NCI-H1417 treated with DMSO at 0.1 percent for 48 hours (cell line): Measurements from ENCODE around the gene NPFFR1.
"Not testable (repeated sequence)": the region's sequence is repeated elsewhere in the genome, so short reads cannot be mapped to it uniquely, and the experiment has no call there.

Experiments used
- DNase-seq: peaks from one replicate; lab custom pipeline; 2025; lab: John Stamatoyannopoulos, UW

The NPFFR1 gene

DNA sequence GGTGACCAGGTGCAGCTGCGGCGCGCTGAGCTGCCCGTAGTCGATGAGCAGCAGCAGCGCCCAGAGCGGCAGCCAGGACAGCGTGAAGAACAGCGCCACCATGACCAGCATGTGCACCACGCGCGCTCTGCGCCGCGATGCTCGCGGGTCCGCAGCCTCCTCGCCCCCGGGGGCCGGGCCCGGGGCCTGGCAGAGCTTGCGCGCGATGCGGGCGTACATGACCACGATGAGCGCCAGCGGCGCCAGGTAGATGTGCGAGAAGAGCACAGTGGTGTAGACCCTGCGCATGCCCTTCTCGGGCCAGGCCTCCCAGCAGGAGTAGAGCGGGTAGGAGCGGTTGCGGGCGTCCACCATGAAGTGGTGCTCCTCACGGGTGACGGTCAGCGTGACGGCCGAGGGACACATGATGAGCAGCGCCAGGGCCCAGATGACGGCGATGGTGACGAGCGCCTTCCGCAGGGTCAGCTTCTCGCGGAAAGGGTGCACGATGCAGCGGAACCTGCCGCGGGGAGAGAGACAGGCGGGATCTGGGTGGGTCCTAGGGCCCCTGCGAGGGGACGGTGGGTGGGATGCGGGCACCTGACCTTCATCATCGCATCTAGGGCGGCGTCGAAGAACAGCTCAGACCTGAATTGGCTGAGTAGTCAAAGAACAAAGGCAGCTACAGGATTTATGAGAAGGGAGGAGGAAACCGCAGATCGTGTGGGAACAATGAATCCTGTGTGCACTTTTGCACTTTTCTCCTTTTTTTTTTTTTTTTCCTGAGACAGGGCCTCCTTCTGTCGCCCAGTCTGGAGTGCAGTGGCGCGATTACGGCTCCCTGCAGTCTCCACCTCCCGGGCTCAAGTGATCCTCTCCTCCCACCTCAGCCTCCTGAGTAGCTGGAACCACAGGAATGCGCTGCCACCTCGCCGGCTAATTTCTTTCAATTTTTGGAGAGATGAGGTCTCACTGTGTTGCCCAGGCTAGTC is 28.2 kb downstream of the NPFFR1 start:
- DNase-seq = no peak

DNA sequence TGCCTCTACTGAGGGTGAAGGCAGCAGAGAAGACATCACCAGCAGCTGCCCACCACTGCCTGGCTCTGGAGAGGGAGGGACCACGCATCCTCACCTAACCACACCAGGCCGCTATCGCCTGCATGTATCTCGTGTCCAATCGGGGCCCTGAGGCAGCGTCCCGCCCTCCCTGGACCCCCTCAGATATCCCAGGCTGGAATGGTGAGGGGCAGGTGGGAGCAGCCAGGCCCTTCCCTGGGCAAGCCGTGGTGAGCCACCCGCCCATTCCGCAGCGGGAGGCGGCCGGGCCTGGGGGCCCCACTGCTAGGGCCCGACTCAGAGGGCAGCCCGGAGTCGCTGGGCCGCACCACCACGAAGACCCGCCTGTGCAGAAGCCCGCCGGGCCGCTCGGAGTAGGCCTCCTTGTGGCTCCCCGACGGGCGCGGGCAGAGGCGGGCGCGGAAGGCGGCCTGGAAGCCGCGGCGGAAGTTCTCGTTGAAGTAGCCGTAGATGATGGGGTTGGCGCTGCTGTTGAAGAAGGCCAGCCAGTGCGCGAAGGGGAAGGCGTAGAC is 29.0 kb downstream of the NPFFR1 start:
- no peak for DNase-seq

DNA sequence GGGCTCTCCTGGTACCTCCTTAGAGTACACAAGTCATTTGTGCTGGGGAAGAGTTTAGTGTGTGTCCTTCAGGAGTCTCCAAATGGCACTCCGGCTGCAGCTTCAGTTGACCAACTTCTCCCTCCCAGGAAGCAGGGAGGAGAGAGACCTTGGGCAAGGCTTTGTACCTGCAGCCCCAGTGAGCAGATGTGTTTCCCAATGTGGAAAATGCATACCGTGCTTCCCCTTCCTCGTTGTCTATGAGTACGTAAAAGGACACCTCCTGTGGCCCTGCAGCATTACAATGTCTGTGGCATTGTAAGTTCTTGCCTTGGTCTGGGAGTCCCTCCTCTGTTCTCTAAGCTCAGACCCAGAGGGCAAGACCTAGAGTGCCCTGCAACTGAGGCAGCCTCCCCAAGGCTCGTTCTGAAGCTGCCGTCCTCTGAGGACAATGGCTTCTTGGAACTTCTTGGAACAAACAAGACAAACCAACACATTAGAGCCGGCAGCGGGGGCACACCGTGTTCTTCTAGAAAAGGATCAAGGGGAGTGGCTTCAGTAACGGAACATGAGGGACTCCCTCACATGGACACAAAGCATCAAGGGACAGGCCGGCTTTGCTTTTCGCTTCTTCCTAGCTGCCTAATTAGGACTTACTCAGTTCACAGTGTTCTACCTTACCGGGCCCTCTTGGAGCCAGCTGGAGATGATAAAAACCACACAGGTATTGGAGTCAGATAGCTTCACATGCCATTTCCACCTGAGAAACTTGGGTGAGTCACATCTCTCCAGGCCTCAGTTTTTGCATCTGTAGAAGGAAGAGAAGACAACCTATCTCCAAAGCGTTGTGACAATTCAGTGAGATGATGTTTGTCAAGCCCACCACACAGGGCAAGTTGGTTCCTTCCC is 29.7 kb downstream of the NPFFR1 start:
- no peak for DNase-seq

DNA sequence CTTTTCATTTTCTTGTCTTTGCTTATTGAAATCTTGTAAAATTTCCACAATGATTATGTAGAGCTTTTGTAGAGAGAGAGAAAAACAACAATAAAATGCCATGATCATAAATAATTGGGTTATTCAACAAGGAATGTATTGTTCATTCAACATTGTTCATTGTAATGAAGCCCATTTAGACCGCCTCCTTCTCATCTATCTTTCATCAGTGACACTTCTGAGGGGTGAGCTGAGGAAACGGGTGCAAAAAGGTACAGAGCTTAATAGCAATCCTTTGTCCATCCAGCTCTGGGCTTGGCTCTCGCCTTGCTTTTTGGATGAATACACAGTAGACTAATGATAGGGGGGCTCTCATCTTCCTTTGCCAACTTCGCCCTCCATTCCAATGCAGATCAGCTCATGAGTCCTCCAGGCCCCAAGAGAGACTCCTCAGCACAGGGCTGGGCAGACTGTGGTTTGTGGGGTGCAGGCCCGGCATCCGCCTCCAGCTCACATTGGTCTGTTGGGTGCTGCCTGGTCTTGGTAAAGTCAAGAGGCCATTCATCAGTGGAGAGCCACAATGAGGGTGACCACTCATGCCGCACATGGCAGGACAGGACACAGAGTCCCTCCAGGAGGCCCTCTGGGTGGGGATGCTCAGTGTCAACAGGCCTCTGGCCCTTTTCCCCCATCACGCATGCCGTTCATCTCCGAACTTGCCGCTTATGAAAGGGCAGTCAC is 32.7 kb downstream of the NPFFR1 start:
- no peak for DNase-seq

DNA sequence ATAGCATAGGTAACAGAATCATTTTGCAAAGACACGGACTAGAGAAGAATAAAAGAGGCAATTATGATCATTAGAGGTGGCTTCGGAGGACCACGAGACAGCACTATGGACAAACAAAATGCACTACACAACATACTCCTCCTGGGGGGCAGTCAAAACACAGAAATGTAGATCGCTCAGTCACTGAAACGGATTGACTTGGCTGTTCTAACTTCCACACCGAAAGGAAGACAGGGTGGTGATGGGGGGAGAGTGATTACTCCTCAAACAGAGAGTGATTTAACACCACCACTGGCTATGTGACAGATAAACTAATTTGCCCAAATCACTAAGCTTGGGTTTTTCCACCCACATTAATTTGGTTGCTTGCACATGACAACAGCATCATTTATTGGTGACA is 36.4 kb downstream of the NPFFR1 start:
- DNase-seq = peak; percentile 24

DNA sequence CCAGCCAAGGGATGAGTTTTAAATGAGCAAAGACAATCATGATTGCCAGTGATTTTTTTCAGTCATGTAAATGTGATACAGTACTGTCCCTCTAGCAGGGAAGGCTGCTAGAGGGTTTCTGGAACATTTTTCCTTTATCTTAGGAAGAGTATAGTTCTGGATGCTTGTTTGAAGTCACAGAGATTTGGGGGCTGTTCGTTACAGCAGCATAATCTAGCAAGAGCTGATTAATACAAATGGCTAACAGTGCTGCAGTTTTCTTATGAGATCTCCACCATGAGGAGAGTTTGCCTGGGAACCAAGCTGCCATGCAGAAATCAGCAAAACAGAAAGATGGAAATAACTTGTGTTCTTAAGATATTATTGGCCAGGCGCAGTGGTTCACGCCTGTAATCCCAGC is 42.7 kb downstream of the NPFFR1 start:
- no peak for DNase-seq

DNA sequence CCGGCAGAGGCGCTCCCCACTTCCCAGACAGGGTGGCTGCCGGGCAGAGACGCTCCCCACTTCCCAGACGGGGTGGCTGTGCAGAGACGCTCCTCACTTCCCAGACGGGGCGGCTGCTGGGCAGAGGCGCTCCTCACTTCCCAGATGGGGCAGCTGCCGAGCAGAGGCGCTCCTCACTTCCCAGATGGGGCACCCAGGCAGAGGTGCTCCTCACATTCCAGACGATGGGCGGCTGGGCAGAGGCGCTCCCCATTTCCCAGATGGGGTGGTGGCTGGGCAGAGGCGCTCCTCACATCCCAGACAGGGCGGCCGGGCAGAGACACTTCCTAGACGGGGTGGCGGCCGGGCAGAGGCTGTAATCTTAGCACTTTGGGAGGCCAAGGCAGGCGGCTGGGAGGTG is 43.8 kb downstream of the NPFFR1 start:
- DNase-seq = not testable (repeated sequence)

DNA sequence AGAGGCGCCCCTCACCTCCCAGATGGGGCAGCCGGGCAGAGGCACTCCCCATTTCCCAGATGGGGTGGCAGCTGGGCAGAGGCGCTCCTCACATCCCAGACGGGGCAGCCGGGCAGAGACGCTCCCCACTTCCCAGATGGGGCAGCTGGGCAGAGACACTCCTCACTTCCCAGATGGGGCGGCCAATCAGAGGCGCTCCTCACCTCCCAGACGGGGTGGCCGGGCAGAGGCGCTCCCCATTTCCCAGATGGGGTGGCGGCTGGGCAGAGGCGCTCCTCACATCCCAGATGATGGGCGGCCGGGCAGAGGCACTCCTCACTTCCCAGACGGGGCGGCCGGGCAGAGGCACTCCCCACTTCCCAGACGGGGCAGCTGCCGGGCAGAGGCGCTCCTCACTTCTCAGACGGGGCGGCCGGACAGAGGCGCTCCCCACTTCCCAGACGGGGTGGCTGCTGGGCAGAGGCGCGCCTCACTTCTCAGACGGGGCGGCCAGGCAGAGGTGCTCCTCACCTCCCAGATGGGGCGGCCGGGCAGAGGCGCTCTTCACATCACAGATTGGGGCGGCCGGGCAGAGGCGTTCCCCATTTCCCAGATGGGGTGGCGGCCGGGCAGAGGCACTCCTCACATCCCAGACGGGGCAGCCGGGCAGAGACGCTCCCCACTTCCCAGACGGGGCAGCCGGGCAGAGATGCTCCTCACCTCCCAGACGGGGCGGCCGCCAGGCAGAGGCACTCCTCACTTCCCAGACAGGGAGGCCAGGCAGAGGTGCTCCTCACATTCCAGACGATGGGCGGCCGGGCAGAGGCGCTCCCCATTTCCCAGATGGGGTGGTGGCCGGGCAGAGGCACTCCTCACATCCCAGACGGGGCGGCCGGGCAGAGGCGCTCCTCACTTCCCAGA is 44.5 kb downstream of the NPFFR1 start:
- not testable (repeated sequence) for DNase-seq

DNA sequence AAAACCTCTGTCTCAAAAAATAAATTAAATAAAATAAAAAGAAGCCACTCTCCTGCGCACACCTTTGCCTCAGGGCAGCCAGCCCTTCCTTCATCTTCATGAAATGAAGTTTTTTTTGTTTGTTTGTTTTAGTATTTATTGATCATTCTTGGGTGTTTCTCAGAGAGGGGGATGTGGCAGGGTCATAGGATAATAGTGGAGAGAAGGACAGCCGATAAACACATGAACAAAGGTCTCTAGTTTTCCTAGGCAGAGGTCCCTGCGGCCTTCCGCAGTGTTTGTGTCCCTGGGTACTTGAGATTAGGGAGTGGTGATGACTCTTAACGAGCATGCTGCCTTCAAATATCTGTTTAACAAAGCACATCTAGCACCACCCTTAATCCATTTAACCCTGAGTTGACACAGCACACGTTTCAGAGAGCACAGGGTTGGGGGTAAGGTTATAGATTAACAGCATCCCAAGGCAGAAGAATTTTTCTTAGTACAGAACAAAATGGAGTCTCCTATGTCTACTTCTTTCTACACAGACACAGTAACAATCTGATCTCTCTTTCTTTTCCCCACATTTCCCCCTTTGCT is 45.8 kb downstream of the NPFFR1 start:
- DNase-seq = not testable (repeated sequence)

DNA sequence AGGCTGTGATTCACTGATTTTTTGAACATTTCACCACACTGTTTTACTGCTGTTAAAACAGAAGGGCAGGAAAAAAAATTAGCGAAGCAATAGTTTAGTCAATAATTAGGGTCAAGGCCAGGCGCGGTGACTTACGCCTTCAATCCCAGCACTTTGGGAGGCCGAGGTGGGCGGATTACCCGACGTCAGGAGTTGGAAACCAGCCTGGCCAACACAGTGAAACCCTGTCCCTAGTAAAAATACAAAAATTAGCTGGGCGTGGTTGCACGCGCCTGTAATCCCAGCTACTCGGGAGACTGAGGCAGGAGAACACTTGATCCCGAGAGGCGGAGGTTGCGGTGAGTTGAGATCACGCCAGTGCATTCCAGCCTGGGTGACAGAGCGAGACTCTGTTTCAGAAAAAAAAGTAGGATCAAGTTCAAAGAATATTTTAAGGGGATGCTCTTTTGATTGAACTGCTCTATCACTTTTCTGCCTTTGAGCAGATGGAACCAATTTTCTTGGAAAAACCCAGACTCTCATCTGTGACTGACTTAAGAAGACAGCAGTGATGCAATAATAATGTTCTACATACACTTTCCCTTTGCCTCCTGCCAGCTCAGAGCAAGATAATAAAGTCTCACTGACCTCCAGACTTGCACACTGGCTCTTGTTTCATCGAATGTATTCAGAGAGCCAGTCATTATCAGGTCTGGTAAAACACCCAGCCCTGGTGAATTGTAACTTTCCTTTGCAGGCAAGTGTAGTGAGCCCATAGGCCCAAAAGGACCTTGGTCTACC is 48.9 kb downstream of the NPFFR1 start:
- DNase-seq = no peak

DNA sequence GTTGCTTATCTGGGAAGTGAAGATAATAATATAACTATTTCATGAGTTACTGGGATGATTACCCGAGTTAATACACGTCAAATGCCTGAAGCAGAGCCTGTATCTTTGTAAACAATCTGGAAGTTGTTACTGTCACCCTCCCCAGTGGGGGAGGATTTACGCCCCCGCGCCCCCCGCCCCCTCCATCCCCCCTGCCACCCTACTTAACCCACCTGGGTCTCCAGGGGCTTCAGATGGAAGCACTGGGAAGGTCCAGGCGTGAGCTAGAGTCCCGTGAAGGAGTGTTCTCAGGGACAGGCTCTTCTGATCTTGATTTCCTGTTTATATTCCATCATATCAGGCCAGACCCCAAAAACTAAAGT is 49.9 kb downstream of the NPFFR1 start:
- no peak for DNase-seq

DNA sequence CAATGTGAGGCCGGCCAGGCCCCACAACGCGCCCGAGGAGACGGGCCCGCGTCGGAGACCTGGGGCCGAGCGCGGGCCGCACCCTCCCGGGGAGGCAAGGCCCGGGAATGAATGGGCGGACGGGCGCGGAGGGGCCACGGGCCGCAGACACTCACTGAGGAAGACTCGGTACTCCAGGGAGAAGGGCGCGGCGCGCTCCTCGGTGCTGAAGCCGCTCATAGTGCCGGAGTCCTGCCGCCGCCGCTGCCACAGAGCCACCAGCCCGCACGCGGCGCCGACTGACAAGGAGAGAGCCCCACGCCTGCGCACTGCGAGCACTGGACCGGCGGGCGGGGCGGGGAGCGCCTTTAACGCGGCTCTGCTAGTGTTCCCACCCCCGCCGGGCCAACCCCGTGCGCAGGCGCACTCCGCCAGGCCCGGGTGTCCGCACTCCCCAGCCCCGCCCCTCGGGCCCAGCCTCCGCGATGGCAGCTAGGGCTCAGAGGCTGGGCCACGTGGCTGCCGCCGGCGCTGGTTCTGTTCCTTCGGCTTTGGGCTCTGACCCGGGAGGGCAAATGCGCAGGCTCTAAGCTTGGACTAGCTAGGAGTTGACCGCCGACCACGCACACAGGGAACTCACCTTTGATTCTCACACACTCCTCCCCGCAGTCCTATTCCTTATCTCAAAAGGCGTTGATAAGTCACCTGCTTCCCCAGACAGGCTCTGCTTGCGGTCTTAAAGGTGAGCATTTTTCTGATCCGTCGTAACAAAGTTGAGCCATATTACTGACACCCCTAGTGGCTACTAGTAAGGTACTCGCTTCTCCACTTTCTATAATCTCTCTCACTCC is 50.5 kb downstream of the NPFFR1 start, which contains the start of gene PPA1:
PPA1 (minus strand) TSS at position 321 of the 830 bp plus-strand sequence; CDS start at position 219, 102 bp downstream.
- DNase-seq = peak; percentile 65

DNA sequence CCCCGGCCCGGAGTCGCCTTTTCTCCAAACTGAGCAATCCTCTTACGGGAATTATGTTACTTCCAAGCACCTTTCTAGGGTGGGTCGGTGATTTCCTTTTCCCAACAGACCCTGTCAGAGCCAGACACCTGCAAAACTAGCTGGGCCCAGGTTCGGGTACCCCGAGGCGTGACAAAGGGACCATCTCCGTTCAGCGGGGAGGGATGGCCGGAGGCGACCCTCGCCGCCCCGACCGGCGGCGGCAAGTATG is 51.0 kb downstream of the NPFFR1 start:
- DNase-seq = no peak

DNA sequence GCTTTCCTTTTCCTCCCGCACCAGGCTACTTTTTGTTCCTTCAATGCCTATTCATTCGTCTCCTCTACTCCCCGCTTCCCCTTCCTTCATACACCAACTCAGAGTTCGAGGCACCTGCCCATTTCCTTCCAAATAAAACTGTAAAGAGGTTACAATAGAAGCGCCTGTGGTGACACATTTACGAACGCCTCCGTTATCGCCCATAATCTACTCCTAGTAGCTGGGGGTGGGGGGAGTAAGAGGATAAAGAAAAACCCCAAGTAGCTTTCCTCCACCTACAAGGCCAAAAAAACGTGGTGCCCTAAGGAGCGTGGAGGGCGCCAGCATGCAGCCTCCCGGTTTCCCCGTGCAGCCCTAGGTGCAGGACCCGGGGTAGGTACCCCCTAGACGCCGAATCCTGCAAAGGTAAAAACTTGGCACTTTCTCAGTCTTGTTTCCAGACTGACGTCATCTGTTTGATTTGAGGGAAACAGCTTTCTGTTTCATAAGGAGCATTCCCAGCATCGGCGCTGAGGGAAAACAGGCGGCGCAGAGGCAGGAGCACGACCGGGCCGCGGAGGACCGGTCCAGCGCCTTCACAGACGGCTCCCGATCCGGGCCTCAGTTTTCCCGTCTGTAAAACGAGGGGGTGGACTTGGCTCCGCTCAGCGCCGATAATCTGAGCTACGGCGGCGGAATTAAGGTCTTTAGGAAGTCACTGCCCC is 51.5 kb downstream of the NPFFR1 start:
- no peak for DNase-seq

DNA sequence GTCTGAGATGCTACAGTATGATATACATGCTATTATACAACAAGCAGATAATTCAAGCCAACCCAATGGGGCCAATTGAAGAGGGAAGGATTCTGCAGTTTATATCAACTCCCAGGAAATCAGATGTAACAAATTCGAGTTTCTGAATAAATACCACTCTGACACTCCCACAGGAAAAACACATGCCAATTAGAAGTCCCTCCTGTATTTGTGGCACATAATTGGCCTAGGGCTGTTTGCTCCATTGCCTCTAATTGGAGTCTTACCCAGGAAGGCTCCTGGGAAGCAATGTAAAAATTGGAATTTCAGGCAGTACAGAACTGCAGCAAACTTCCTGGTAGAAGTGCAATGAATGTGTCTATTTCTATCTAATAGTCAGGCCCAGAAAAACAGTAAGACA is 55.3 kb downstream of the NPFFR1 start:
- DNase-seq = no peak

DNA sequence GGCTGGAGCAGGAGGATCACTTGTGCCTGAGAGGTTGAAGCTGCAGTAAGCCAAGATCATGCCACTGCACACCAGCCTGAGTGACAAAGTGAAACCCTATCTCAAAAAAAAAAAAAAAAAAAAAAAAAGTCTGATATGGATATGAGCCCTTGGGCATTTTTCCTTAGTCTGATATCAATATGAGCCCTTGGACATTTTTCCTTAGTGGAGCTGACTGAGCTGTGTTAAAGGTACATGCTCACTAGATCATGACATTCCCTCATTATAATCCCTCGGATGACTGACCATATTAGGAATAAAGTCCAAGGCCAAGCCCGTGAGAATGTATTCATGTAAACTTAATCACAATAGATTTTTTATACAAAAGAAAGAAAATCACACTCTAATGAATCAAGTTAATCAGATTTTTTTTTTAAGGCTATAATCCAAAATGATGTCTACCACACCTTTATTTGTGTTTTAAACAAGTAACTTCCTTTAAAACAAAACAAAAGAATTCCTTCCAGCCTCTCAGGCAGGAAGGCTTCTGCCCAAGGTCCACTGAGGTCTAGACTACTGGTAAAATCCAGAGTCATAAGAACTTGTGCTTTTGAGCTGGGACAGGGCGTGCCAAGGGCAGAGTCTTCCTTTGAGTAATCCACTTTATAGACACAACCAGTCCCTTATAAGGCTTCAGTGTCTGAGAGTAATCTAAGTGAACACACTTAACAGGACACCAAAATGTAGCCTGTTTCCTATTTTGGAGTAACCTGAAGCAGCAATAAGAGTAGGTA is 56.1 kb downstream of the NPFFR1 start:
- DNase-seq = no peak

DNA sequence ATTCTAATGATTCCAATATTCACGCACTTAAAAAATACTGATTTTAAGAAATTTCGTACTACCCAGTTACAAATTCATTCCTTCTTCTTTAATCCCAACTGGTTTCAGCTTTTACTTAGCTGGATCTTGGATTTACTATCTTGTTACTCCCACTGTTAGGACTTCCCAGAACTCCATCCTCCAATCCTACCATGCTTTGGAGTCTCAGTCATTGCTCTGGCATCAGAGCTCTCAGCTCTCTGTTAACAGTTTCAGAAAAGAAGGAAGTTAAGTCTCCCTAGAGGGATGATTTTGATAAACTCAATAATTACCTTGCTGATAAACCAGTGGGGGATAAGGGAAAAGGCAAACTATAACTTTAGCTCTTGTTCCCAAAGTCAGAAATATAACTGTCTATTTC is 60.1 kb downstream of the NPFFR1 start:
- DNase-seq = no peak
